GM18499 (cell line): ENCODE results near the gene MBTD1.
"Not testable (repeated sequence)": the region's sequence is repeated elsewhere in the genome, so short reads cannot be mapped to it uniquely, and the experiment has no call there.

ENCODE experiments used
- ATAC-seq: cut with Tn5 transposase; IDR thresholded peaks from one replicate; pipeline ENCODE4 v1.9.1; 2021; ENCODE audit warnings: moderate number of reproducible peaks; ENCODE audit not compliant: insufficient read depth, unreplicated experiment

The MBTD1 gene

DNA sequence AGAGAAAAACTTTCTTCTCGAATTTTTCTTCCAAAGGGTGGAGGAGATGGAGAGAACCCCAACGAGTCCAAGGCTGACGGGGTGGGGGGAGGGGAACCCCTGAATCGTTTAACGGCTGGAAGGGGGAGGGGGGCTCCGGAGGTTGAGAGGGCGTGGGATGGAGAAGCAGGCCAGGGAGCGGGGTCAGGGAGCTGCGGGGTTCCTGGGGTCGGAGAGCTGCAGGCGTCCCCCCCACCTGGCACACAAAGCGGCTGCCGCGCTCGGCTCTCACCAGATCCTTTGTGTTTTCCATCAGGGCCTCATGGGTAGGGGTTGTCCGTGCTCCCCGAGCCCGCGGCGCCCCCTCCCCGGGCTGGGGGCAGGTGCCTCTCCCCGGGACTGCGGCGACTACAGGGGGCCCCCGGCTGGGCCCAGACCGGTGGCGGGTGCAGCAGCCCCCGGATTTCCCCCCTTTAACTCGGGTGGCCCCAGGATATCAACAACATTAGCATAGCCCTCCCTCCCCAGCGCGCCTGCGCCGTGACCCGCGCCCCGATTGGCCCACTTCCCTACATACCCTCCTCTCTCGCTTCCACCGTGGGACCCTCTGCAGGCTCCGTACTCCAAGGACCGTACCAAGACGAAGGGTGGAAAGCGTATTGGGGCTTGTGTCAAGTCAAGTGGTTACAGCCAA, at the start of gene MBTD1:
MBTD1 (minus strand) TSS at position 486 of the 673 bp plus-strand sequence. CDS start 34,888 bp downstream, outside the sequence.
- ATAC-seq, result peak; percentile 60

DNA sequence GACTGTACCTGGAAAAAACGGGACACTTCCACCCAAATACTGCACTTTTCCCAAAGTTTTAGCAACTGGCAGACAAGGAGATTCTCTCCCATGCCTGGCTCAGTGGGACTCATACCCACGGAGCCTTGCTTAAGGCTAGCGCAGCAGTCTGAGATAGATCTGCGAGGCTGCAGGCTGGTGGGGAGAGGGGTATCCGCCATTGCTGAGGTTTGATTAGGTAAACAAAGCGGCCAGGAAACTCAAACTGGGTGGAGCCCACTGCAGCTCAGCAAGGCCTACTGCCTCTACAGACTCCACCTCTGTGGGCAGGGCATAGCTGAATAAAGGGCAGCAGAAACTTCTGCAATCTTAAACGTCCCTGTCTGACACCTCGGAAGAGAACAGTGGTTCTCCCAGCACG, 45.3 kb upstream of the MBTD1 start:
- no peak for ATAC-seq

GRCh38 chr17:51299859-51300258, 40.0 kb upstream of the MBTD1 start:
- ATAC-seq, result no peak

DNA sequence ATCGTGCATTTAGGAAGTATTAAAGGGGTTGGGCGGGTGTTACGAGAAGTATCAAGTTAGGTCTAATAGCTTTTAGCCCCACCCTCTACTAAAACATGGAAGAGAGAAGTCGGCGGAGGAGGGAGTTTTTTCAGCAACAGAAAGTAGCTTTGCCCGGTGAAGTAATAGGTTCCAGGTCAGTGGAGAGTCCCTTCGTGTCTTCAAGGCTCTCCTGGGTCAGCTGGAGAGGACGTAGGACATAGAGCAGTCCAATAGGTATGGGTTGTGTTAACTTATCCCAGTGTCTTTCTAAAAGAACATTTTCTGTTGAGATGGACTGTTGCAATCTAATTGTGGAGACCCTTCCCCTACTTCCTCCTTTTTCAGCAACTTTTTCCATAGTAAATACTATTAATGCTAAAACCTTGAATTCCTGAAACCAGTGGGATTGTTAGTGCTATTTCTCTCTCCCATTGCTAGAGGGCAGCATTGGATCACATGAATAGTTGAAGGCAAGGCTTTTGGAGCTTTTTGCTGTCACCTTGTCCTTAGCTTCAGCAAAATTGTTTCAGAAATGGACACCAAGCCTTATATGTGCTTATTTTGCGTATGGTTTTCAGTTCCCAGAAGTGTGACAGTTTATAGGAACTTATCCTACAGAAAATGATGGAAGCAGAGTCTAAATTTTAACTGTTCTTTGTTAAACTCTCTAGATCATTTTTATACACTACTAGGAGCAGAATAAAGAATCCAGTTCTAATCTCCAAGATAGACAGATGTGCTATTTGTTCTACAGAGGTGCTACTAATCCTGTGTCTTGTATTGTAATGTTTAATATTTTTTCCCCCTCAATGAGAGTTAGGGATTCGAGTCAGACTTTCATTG, 38.9 kb upstream of the MBTD1 start:
- no peak for ATAC-seq

- not testable (repeated sequence) for ATAC-seq
Measured at GRCh38 chr17:51294338-51294737, 34.5 kb upstream of the MBTD1 start.

DNA sequence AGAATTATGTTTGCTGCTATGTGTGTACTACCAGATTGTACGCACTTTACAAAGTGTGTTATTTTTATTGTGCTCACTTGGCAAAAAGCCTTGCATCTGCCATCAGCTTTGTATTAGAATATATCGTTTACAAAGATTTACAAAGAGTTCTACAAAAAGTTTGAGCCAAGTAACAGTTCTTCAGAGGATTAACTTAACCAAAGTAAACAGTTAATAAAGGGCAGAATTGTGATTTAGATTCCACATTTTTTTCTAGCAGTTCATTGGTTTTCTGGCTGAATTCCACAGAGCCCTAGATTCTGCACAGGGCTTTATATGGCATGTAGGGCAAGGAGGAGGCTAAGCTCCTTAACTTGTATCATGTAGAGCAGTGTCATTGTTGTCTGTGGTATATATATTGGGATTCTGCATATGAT, 29.9 kb upstream of the MBTD1 start:
- ATAC-seq, result no peak

DNA sequence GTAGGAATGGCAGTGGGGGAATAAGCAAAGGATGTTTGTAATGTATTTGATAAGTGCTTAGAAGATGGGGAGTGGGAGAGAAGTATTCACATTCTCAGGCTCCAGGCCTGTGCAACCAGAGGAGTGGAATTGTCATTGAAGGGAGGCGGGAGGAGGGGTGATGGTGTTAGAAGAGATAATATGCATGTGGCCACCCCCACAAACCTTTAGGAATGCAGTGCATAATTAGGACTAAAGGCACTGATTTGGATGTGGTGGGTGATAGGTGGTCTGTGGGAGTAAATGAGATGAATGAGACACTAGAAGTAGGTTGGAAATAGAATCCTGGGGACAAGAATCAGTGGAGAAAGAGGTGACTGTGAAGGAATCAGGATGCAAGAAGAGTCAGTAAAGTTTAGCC, 27.6 kb upstream of the MBTD1 start:
- no peak for ATAC-seq

DNA sequence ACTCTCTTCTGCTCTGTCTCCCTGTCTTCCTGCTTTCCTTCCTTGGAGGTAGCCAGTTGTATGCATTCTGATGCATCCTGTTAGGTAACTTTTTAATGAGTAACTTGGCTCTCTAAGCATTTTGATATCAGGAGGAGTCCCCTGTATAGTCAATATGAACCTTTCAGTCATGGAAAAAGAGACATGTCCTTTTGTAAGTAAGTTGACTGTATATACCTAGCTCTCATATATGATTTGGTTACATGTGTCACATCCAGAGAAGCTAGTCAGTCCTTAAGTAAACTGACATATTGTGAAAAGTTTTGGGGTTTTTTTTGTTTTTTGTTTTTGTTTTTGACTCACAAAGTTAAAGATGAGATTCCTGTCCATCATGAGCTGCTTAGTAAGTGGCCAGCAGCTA, 19.3 kb upstream of the MBTD1 start:
- ATAC-seq, result no peak

- ATAC-seq, result no peak
Measured at GRCh38 chr17:51275381-51275780, 15.5 kb upstream of the MBTD1 start.

GRCh38 chr17:51272812-51273211, 13.0 kb upstream of the MBTD1 start:
- ATAC-seq, result no peak

GRCh38 chr17:51270636-51271035, 10.8 kb upstream of the MBTD1 start:
- ATAC-seq, result no peak

GRCh38 chr17:51269991-51270390, 10.1 kb upstream of the MBTD1 start:
- no peak for ATAC-seq

DNA sequence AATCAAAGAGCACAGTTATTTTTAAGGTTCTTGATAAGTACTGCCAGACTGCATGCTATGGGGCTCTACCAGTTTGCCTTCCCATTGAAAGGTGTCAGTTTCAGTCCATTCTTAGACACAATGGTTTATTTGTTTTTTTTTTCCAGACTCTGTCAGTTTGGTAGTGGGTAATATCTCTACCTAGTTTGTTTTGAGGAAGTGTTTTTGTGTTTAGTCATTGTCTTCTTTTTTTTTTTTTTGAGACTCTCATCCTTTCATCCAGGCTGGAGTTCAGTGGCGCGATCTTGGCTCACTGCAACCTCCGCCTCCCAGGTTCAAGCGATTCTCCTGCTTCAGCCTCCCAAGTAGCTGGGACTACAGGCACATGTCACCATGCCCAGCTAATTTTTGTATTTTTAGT, 4.6 kb upstream of the MBTD1 start:
- ATAC-seq, result not testable (repeated sequence)

- ATAC-seq, result no peak
Measured at GRCh38 chr17:51263006-51263405, 3.2 kb upstream of the MBTD1 start.

DNA sequence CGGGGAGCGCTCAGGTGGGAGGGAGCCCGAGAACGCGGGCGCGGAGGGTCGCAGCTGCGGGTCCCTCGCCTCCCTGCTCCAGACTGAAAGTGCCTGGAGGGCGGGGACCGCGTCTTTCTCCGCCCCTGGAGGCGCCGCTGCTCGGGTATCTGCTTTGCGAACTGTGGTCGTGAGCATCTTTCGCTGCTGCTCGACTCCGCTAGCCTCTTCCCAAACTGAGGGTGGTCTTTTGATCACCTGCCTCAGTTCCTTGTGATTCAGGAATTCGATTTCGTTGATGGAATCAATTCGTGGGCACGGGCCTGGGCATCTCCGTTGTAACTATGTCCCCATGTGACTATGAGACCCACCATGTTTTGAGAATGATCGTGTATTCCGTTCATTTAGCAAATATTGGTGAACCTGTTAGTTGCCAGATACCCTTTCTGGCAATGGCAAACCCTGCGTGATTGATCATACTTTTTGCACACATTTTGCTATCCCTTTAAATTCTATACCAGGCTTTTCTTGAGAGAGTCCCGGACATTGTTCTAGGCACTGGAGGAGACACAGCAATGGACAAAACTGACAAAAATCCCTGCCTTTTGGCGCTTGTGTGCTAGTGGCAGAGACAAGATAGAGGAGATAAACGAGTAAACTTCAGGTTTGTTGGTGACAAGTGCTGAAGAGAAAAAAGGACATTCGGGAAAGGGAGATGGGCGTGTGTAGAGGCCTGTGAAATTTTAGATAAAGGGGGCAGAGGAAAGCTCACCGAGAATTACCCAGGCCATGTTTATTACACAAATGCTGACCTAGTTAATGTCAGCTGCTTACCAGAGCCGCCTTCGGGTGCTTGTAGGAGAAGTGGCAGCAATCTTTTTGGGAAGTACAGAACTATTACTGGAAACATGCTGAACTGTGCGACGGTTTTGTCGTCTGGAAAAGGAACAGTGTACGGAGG, 1.4 kb upstream of the MBTD1 start:
- ATAC-seq, result peak; percentile 1

DNA sequence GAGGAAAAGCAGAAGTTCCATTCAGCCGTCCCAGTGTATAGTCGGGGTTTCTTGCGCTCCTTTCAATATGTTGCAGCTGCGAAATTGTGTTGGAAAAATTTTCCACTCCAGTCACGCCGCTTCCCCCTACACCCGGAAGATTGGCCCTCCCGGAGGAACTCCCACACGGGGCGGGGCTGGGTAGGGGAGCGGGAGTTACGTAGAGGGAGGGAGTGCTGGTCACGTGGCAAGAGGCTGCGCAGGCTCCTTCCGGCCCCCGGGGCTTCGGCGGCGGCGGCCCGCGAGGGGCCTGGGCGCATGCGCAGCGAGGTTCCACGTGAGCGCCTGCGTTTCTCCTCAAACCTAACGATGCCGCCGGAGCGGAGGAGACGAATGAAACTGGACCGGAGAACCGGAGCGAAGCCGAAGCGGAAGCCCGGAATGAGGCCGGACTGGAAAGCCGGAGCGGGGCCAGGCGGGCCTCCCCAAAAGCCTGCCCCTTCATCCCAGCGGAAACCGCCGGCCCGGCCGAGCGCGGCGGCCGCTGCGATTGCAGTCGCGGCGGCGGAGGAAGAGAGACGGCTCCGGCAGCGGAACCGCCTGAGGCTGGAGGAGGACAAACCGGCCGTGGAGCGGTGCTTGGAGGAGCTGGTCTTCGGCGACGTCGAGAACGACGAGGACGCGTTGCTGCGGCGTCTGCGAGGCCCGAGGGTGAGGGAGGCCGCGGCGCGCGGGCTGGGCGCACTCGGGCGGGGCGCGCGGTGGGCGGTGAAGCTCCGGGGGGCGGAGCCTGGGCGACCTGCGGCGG, 581 bp upstream of the MBTD1 start, which contains the start of gene UTP18:
UTP18 (plus strand) TSS at position 310 of the 787 bp plus-strand sequence; CDS start at position 349, 39 bp downstream.
- peak; percentile 45 for ATAC-seq

GRCh38 chr17:51258756-51259563, 889 bp downstream of the MBTD1 start:
- no peak for ATAC-seq

GRCh38 chr17:51257150-51258081, 2.4 kb downstream of the MBTD1 start:
- ATAC-seq, result no peak
